ENCODE data around the gene BBS2. TPM values are rescaled to one million over a fixed set of nuclear protein-coding genes. Genes with fewer than 3 reads are reported as not detected.

The BBS2 gene
- total RNA-seq, 3 donors from 2014 or later = 42.6 to 80.5 (median 56.2) TPM

- H3K27me3 ChIP-seq = no peaks in the 10 kb centered on the region
- H3K27ac ChIP-seq = peak overlapping the region; percentile 0 to 36
- H3K36me3 ChIP-seq = no peaks in the 10 kb centered on the region
- intact Hi-C loops (cut with DNase I; ENCODE audit: low total_unique reads) = no loop called here
- peaks cover 2 to 12% of the 10 kb centered on the region in 2 donors for H3K4me1 ChIP-seq
- no peaks in the 10 kb centered on the region for H3K9me3 ChIP-seq
- no peak for DNase-seq (ENCODE audit: low spot score in 2 of 2)
- TF ChIP-seq, protein P1, sequence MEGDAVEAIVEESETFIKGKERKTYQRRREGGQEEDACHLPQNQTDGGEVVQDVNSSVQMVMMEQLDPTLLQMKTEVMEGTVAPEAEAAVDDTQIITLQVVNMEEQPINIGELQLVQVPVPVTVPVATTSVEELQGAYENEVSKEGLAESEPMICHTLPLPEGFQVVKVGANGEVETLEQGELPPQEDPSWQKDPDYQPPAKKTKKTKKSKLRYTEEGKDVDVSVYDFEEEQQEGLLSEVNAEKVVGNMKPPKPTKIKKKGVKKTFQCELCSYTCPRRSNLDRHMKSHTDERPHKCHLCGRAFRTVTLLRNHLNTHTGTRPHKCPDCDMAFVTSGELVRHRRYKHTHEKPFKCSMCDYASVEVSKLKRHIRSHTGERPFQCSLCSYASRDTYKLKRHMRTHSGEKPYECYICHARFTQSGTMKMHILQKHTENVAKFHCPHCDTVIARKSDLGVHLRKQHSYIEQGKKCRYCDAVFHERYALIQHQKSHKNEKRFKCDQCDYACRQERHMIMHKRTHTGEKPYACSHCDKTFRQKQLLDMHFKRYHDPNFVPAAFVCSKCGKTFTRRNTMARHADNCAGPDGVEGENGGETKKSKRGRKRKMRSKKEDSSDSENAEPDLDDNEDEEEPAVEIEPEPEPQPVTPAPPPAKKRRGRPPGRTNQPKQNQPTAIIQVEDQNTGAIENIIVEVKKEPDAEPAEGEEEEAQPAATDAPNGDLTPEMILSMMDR (IDR thresholded peaks at IDR 0.05) = no peak
- no peak for TF ChIP-seq POLR2AphosphoS5 (IDR thresholded peaks at IDR 0.05)
- no peak for TF ChIP-seq POLR2A (IDR thresholded peaks at IDR 0.05)
- H3K4me3 ChIP-seq = peak overlapping the region in 1 of 3 donors; percentile 91
Measured at GRCh38 chr16:56518425-56518824, 1.4 kb downstream of the BBS2 start.

DNA sequence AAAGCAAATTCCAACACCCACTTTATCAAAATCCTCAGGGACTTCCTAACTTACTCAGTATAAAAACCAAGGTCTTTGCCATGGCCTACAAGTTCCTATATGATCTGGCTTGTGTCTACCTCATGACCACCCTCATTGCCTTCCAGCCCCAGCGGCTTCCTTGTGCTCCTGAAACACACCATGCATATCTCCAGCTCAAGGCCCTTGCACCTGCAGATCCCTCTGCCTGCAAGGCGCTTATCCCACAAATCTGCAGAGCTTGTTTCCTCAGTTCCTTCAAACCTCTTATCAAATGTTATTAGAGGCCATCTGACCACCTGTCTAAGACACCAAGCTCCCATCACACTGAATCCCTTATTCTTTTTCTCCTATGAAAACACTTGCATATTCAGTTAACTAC is 2.6 kb downstream of the BBS2 start:
- Histone ChIP-seq H3K36me3 (no peaks in the 10 kb centered on the region), H3K4me1 (peaks cover 2 to 12% of the 10 kb centered on the region in 2 donors), H3K9me3 (no peaks in the 10 kb centered on the region), H3K27me3 (no peaks in the 10 kb centered on the region), H3K27ac (no peak overlapping the region), H3K4me3 (no peak overlapping the region)
- intact Hi-C loops (cut with DNase I; ENCODE audit: low total_unique reads) = no loop called here
- DNase-seq (ENCODE audit: low spot score in 2 of 2) = no peak
- TF ChIP-seq, protein P1 (IDR thresholded peaks at IDR 0.05) = no peak
- no peak for TF ChIP-seq POLR2AphosphoS5 (IDR thresholded peaks at IDR 0.05)
- no peak for TF ChIP-seq POLR2A (IDR thresholded peaks at IDR 0.05)

- peaks cover 2 to 12% of the 10 kb centered on the region in 2 donors for H3K4me1 ChIP-seq
Measured at GRCh38 chr16:56515665-56516064, 4.2 kb downstream of the BBS2 start.

DNA sequence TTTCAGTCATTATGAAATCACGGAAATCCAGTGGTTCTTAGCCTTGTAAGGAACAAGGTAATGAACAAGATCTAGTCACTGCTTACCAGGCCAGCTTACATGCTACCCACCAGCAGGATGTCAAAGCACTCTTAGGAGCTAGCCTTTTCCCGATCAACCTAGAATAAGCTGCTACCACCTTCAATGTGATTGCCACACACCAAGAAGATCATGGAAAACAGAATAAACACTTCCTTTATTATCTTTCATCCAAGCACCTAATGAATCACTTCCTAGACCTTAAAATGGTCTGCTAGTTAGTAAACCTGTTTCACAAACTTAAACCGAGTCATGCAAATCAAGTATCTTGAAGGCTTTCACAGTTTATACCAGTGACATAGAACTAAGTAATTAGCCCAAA is 5.0 kb downstream of the BBS2 start:
- H3K4me3 ChIP-seq = no peak overlapping the region
- TF ChIP-seq POLR2AphosphoS5 (IDR thresholded peaks at IDR 0.05) = no peak
- no peak for TF ChIP-seq POLR2A (IDR thresholded peaks at IDR 0.05)
- TF ChIP-seq, protein P1 (IDR thresholded peaks at IDR 0.05) = no peak
- no peaks in the 10 kb centered on the region for H3K9me3 ChIP-seq
- intact Hi-C loops (cut with DNase I; ENCODE audit: low total_unique reads) = no loop called here
- no peaks in the 10 kb centered on the region for H3K36me3 ChIP-seq
- H3K27ac ChIP-seq = peak overlapping the region in 1 of 2 donors; percentile 20
- no peaks in the 10 kb centered on the region for H3K27me3 ChIP-seq
- DNase-seq (ENCODE audit: low spot score in 2 of 2) = no peak
- H3K4me1 ChIP-seq = peaks cover 0 to 12% of the 10 kb centered on the region in 2 donors

More at GRCh38 chr16:56515665-56516064, 4.2 kb downstream of the BBS2 start:
- intact Hi-C loops (cut with DNase I; ENCODE audit: low total_unique reads) = no loop called here
- H3K27ac ChIP-seq = peak overlapping the region in 1 of 2 donors; percentile 4
- H3K9me3 ChIP-seq = no peaks in the 10 kb centered on the region
- no peak overlapping the region for H3K4me3 ChIP-seq
- H3K36me3 ChIP-seq = no peaks in the 10 kb centered on the region
- DNase-seq (ENCODE audit: low spot score in 2 of 2) = no peak
- no peaks in the 10 kb centered on the region for H3K27me3 ChIP-seq
- TF ChIP-seq POLR2AphosphoS5 (IDR thresholded peaks at IDR 0.05) (no peak), POLR2A (IDR thresholded peaks at IDR 0.05) (no peak)
- TF ChIP-seq, protein P1 (IDR thresholded peaks at IDR 0.05) = no peak

- TF ChIP-seq, protein P1 (IDR thresholded peaks at IDR 0.05) = peak in 2 of 3 donors; percentile 44 to 55
- TF ChIP-seq POLR2A (IDR thresholded peaks at IDR 0.05) (no peak), POLR2AphosphoS5 (IDR thresholded peaks at IDR 0.05) (no peak)
- Histone ChIP-seq H3K36me3 (no peaks in the 10 kb centered on the region), H3K27ac (no peak overlapping the region), H3K4me1 (peaks cover 0 to 10% of the 10 kb centered on the region in 2 donors), H3K4me3 (no peak overlapping the region), H3K9me3 (no peaks in the 10 kb centered on the region), H3K27me3 (no peaks in the 10 kb centered on the region)
- intact Hi-C loops (cut with DNase I; ENCODE audit: low total_unique reads) = no loop called here
- DNase-seq (ENCODE audit: low spot score in 2 of 2) = peak in 1 of 2 donors; percentile 59
Measured at GRCh38 chr16:56513972-56514371, 5.9 kb downstream of the BBS2 start.
